ENCODE data around the gene SDHAF2.

SDHAF2 gene

GRCh38 chr11:61401173-61401572 is 28.8 kb upstream of the SDHAF2 start:
- no peak overlapping the region for H3K4me2 ChIP-seq (ENCODE audit: low read length)
- no peaks in the 10 kb centered on the region for H3K9me2 ChIP-seq (ENCODE audit: low read depth, low read length)
- no peaks in the 10 kb centered on the region for H4K20me1 ChIP-seq (ENCODE audit: insufficient read depth, low read length)
- no peak overlapping the region for H3K9ac ChIP-seq (ENCODE audit: low read length)
- H2AFZ ChIP-seq (ENCODE audit: low read length), result no peak overlapping the region
- no peak for TF ChIP-seq EZH2 (IDR thresholded peaks at IDR 0.05; ENCODE audit: borderline replicate concordance, low read length)
- TF ChIP-seq CTCF (IDR thresholded peaks at IDR 0.05; ENCODE audit: low read length), result no peak
- H3K27ac ChIP-seq (ENCODE audit: low read depth, low read length, poor library complexity, severe bottlenecking), result no peak overlapping the region
- no peak overlapping the region for H3K4me3 ChIP-seq (ENCODE audit: low read depth, low read length, poor library complexity, severe bottlenecking)
- H3K4me1 ChIP-seq (ENCODE audit: insufficient read depth, low read length, severe bottlenecking), result no peaks in the 10 kb centered on the region
- H3K27me3 ChIP-seq (ENCODE audit: insufficient read depth, low read length), result no peaks in the 10 kb centered on the region
- H3K36me3 ChIP-seq (ENCODE audit: insufficient read depth, low read length), result peaks cover 69% of the 10 kb centered on the region
- H3F3A ChIP-seq (ENCODE audit: insufficient read depth, low read length), result 0 out of 2 replicates have a peak, but pooled peaks cover 3% of the 10 kb centered on the region
- no peaks in the 10 kb centered on the region for H3K9me3 ChIP-seq (ENCODE audit: low read length)
- no peaks in the 10 kb centered on the region for H3K79me2 ChIP-seq (ENCODE audit: insufficient read depth, low read length)

- H3K9me2 ChIP-seq (ENCODE audit: low read depth, low read length), result no peaks in the 10 kb centered on the region
- no peaks in the 10 kb centered on the region for H4K20me1 ChIP-seq (ENCODE audit: insufficient read depth, low read length)
- TF ChIP-seq CTCF (IDR thresholded peaks at IDR 0.05; ENCODE audit: low read length) (no peak), EZH2 (IDR thresholded peaks at IDR 0.05; ENCODE audit: borderline replicate concordance, low read length) (no peak)
- H3K9ac ChIP-seq (ENCODE audit: low read length), result no peak overlapping the region
- H3K4me1 ChIP-seq (ENCODE audit: insufficient read depth, low read length, severe bottlenecking), result no peaks in the 10 kb centered on the region
- no peak overlapping the region for H3K4me3 ChIP-seq (ENCODE audit: low read depth, low read length, poor library complexity, severe bottlenecking)
- no peaks in the 10 kb centered on the region for H3K79me2 ChIP-seq (ENCODE audit: insufficient read depth, low read length)
- H3F3A ChIP-seq (ENCODE audit: insufficient read depth, low read length), result 0 out of 2 replicates have a peak, but pooled peaks cover 3% of the 10 kb centered on the region
- H3K9me3 ChIP-seq (ENCODE audit: low read length), result no peaks in the 10 kb centered on the region
- H2AFZ ChIP-seq (ENCODE audit: low read length), result no peak overlapping the region
- no peak overlapping the region for H3K27ac ChIP-seq (ENCODE audit: low read depth, low read length, poor library complexity, severe bottlenecking)
- no peak overlapping the region for H3K4me2 ChIP-seq (ENCODE audit: low read length)
- peaks cover 73% of the 10 kb centered on the region for H3K36me3 ChIP-seq (ENCODE audit: insufficient read depth, low read length)
- H3K27me3 ChIP-seq (ENCODE audit: insufficient read depth, low read length), result no peaks in the 10 kb centered on the region
These were observed 28.4 kb upstream of the SDHAF2 start for GRCh38 chr11:61401573-61401972.

- H3K36me3 ChIP-seq (ENCODE audit: insufficient read depth, low read length), result peaks cover 83% of the 10 kb centered on the region
- H3K9me2 ChIP-seq (ENCODE audit: low read depth, low read length), result no peaks in the 10 kb centered on the region
- H3K27me3 ChIP-seq (ENCODE audit: insufficient read depth, low read length), result no peaks in the 10 kb centered on the region
- TF ChIP-seq EZH2 (IDR thresholded peaks at IDR 0.05; ENCODE audit: borderline replicate concordance, low read length) (no peak), CTCF (IDR thresholded peaks at IDR 0.05; ENCODE audit: low read length) (no peak)
- no peaks in the 10 kb centered on the region for H3K79me2 ChIP-seq (ENCODE audit: insufficient read depth, low read length)
- H3K4me1 ChIP-seq (ENCODE audit: insufficient read depth, low read length, severe bottlenecking), result no peaks in the 10 kb centered on the region
- 0 out of 2 replicates have a peak, but pooled peaks cover 3% of the 10 kb centered on the region for H3F3A ChIP-seq (ENCODE audit: insufficient read depth, low read length)
- H3K9me3 ChIP-seq (ENCODE audit: low read length), result no peaks in the 10 kb centered on the region
- no peak overlapping the region for H2AFZ ChIP-seq (ENCODE audit: low read length)
- no peak overlapping the region for H3K9ac ChIP-seq (ENCODE audit: low read length)
- no peak overlapping the region for H3K27ac ChIP-seq (ENCODE audit: low read depth, low read length, poor library complexity, severe bottlenecking)
- no peak overlapping the region for H3K4me3 ChIP-seq (ENCODE audit: low read depth, low read length, poor library complexity, severe bottlenecking)
- no peaks in the 10 kb centered on the region for H4K20me1 ChIP-seq (ENCODE audit: insufficient read depth, low read length)
- H3K4me2 ChIP-seq (ENCODE audit: low read length), result no peak overlapping the region
These were observed 26.3 kb upstream of the SDHAF2 start for GRCh38 chr11:61403658-61404057.
